MCF 10A (cell line): ENCODE data around the gene CPNE7. TPM values are rescaled to one million over a fixed set of nuclear protein-coding genes. Genes with fewer than 3 reads are reported as not detected.
A peak's percentile ranks its signal among the peaks of the same experiment; 100 is the strongest.

Experiments
- BruUV-seq: library from RNA; stranded (reverse); fragments of 400-500 nt; replicated peaks from 2 replicates; lab custom pipeline; 2021; lab: Mats Ljungman, UMichigan
- CTCF ChIA-PET: fragments of 300-600 bp; sonication (Branson Sonifier 250); formaldehyde crosslinking; extraction: SDS; loops from one replicate; lab custom pipeline; 2021; ENCODE audit warnings: antibody characterized with exemption, inconsistent platforms; lab: Yijun Ruan, JAX
- POLR2A ChIA-PET: fragments of 300-600, 350-650 bp; sonication (Branson Sonifier 250); formaldehyde crosslinking; extraction: SDS; loops from one replicate; lab custom pipeline; 2020; ENCODE audit warnings: antibody characterized with exemption, inconsistent platforms; lab: Yijun Ruan, JAX
- DNase-seq: peaks from one replicate; pipeline ENCODE4 v3.0.0-alpha.2; 2018; ENCODE audit not compliant: unreplicated experiment
- H3K27ac Mint-ChIP-seq: one replicate; pipeline ENCODE4 v1.8.0; 2022; ENCODE audit warnings: mild to moderate bottlenecking, low read depth, mixed read lengths; ENCODE audit not compliant: unreplicated experiment
- H3K27me3 Mint-ChIP-seq: one replicate; pipeline ENCODE4 v1.8.0; 2022; ENCODE audit warnings: mixed read lengths; ENCODE audit not compliant: insufficient read depth, unreplicated experiment
- H3K36me3 Mint-ChIP-seq: one replicate; pipeline ENCODE4 v1.8.0; 2022; ENCODE audit warnings: mild to moderate bottlenecking, moderate library complexity, mixed read lengths; ENCODE audit not compliant: insufficient read depth, unreplicated experiment
- H3K4me1 Mint-ChIP-seq: one replicate; pipeline ENCODE4 v1.8.0; 2022; ENCODE audit warnings: mixed read lengths; ENCODE audit not compliant: insufficient read depth, unreplicated experiment
- H3K4me3 Mint-ChIP-seq: one replicate; pipeline ENCODE4 v1.8.0; 2022; ENCODE audit warnings: mild to moderate bottlenecking, moderate library complexity, mixed read lengths; ENCODE audit not compliant: unreplicated experiment
- H3K9me3 Mint-ChIP-seq: one replicate; pipeline ENCODE4 v1.8.0; 2022; ENCODE audit warnings: mixed read lengths; ENCODE audit not compliant: unreplicated experiment
- CTCF ChIP-seq: fragments of 200-600 bp; IDR thresholded peaks from one replicate; pipeline ENCODE4 v1.8.0; 2022; ENCODE audit warnings: antibody characterized with exemption, mild to moderate bottlenecking; ENCODE audit not compliant: unreplicated experiment
- intact Hi-C: fragments of 100-400 bp; cut with micrococcal nuclease; formaldehyde crosslinking; loops from 2 replicates; pipeline ENCODE4 v1.14.1; 2022
- total RNA-seq: library from RNA; stranded (reverse); gene quantifications from 2 replicates; pipeline ENCODE4 v1.2.3, GENCODE V29; 2022

The CPNE7 gene
- total RNA-seq, 1 experiment from 2014 or later, result 86.8 TPM

- TF ChIP-seq CTCF, result no peak
- ChIA-PET POLR2A (no interaction called here), CTCF (interaction anchor here (0.5 kb wide), 1 partner anchor 61 kb away, joined by 3 read pairs; no protein-coding TSS in a partner anchor)
- H3K4me1 Mint-ChIP-seq, result no peaks in the 10 kb centered on the region
- H3K27me3 Mint-ChIP-seq, result no peaks in the 10 kb centered on the region
- DNase-seq, result no peak
- H3K27ac Mint-ChIP-seq, result no peak overlapping the region
- no TSS peak for BruUV-seq
- intact Hi-C loops, result no loop called here
- H3K9me3 Mint-ChIP-seq, result no peaks in the 10 kb centered on the region
- no peaks in the 10 kb centered on the region for H3K36me3 Mint-ChIP-seq
- no peak overlapping the region for H3K4me3 Mint-ChIP-seq
Measured at GRCh38 chr16:89572485-89573205, 2.9 kb upstream of the CPNE7 start.

- no peaks in the 10 kb centered on the region for H3K4me1 Mint-ChIP-seq
- POLR2A ChIA-PET, result no interaction called here
- no peaks in the 10 kb centered on the region for H3K27me3 Mint-ChIP-seq
- CTCF ChIA-PET, result interaction anchor here (0.7 to 1.0 kb wide), 4 partner anchors 8 to 93 kb away, joined by 4 to 6 read pairs (median 6); no protein-coding TSS in a partner anchor
- H3K9me3 Mint-ChIP-seq, result no peaks in the 10 kb centered on the region
- DNase-seq, result no peak
- peak overlapping the region; percentile 49 for H3K4me3 Mint-ChIP-seq
- intact Hi-C loops, result loop anchor here (1.0 kb wide), 1 partner anchor 67 kb away; no protein-coding TSS in a partner anchor
- BruUV-seq, result no TSS peak
- peaks cover 11% of the 10 kb centered on the region for H3K36me3 Mint-ChIP-seq
- no peak overlapping the region for H3K27ac Mint-ChIP-seq
- TF ChIP-seq CTCF, result no peak
Measured at GRCh38 chr16:89573826-89574680, 1.5 kb upstream of the CPNE7 start.

- peak; percentile 73 for DNase-seq
- no peaks in the 10 kb centered on the region for H3K4me1 Mint-ChIP-seq
- H3K9me3 Mint-ChIP-seq, result no peaks in the 10 kb centered on the region
- H3K27me3 Mint-ChIP-seq, result no peaks in the 10 kb centered on the region
- H3K4me3 Mint-ChIP-seq, result peak overlapping the region; percentile 49
- ChIA-PET CTCF (interaction anchor here (0.5 to 1.1 kb wide), 5 partner anchors 9 to 67 kb away, joined by 3 to 6 read pairs (median 4); no protein-coding TSS in a partner anchor), POLR2A (interaction anchor here (0.8 to 1.0 kb wide), 3 partner anchors 9 to 111 kb away, joined by 3 to 4 read pairs (median 3); no protein-coding TSS in a partner anchor)
- peak; percentile 93 for TF ChIP-seq CTCF
- H3K27ac Mint-ChIP-seq, result no peak overlapping the region
- peaks cover 11% of the 10 kb centered on the region for H3K36me3 Mint-ChIP-seq
- intact Hi-C loops, result loop anchor here (1.0 kb wide), 1 partner anchor 67 kb away; no protein-coding TSS in a partner anchor
- BruUV-seq, result no TSS peak
Measured at GRCh38 chr16:89574681-89575246, 794 bp upstream of the CPNE7 start.
